GM12878 (cell line): ENCODE measurements around the gene SLC49A4. TPM values are rescaled to one million over a fixed set of nuclear protein-coding genes. Genes with fewer than 3 reads are reported as not detected.

ENCODE experiments used
- ATAC-seq: fragments of 200-7000 bp; cut with Tn5 transposase; 3 replicates; pipeline ENCODE4 v1.9.1; 2020; ENCODE audit warnings: mild to moderate bottlenecking, moderate library complexity
- BruUV-seq: library from RNA; stranded (reverse); fragments of 400-500 nt; replicated peaks from 2 replicates; lab custom pipeline; 2021; lab: Mats Ljungman, UMichigan
- CTCF ChIA-PET: fragments of 300-600 bp; sonication (Branson Sonifier 250); formaldehyde crosslinking; extraction: SDS; loops from one replicate; lab custom pipeline; 2021; ENCODE audit warnings: inconsistent platforms; lab: Yijun Ruan, JAX
- POLR2A ChIA-PET: fragments of 350-600 bp; formaldehyde crosslinking; extraction: SDS; loops from one replicate; lab custom pipeline; 2021; ENCODE audit warnings: inconsistent platforms; lab: Charles Lee
- RAD21 ChIA-PET: fragments of 300-600 bp; sonication (Branson Sonifier 250); formaldehyde crosslinking; loops from one replicate; lab custom pipeline; 2023; ENCODE audit warnings: antibody characterized with exemption; ENCODE audit not compliant: unreplicated experiment; lab: Charles Lee
- SMC1A ChIA-PET: fragments of 300-600 bp; sonication (Branson Sonifier 250); formaldehyde crosslinking; loops from one replicate; lab custom pipeline; 2023; ENCODE audit not compliant: unreplicated experiment, uncharacterized antibody; lab: Charles Lee
- DNase-seq: peaks from one replicate; pipeline ENCODE4 v3.0.0-alpha.2; 2011; ENCODE audit warnings: low read depth, low spot score
- FAIRE-seq: peaks from 3 replicates; lab custom pipeline; 2011; peaks lifted over from hg19 to GRCh38; lab: Jason Lieb, UNC
- H2AFZ ChIP-seq: 2 replicates; pipeline ENCODE4 v1.6.0; 2011; ENCODE audit warnings: low read depth, low read length, control low read depth; ENCODE audit not compliant: control insufficient read depth
- H3K27ac ChIP-seq: 2 replicates; pipeline ENCODE4 v1.5.1; 2011; ENCODE audit warnings: control low read depth; ENCODE audit not compliant: control insufficient read depth, insufficient read depth
- H3K27me3 ChIP-seq, 2 experiments: replicated peaks in 1 of 2; 2 replicates each; pipeline versions ENCODE4 v1.6.0 to v1.6.1; 2011; ENCODE audit warnings: low read length in 1 of 2; ENCODE audit not compliant: control insufficient read depth in 2 of 2, insufficient read depth in 2 of 2
- H3K36me3 ChIP-seq, 2 experiments: 2 replicates each; pipeline ENCODE4 v1.5.1; 2011; ENCODE audit warnings: low read length in 1 of 2; ENCODE audit not compliant: control insufficient read depth in 2 of 2, insufficient read depth in 2 of 2
- H3K4me1 ChIP-seq: 2 replicates; pipeline ENCODE4 v1.6.1; 2011; ENCODE audit warnings: mild to moderate bottlenecking, low read length, moderate library complexity, mixed read lengths; ENCODE audit not compliant: control insufficient read depth, insufficient read depth
- H3K4me2 ChIP-seq: 2 replicates; pipeline ENCODE4 v1.6.0; 2011; ENCODE audit warnings: control low read depth; ENCODE audit not compliant: control insufficient read depth, insufficient read depth
- H3K4me3 ChIP-seq: fragments of 200-600 bp; sonication (generic); 2 replicates; pipeline ENCODE4 v1.5.1; 2016
- H3K79me2 ChIP-seq: 2 replicates; pipeline ENCODE4 v1.6.0; 2011; ENCODE audit warnings: low read length; ENCODE audit not compliant: control insufficient read depth, insufficient read depth
- H3K9ac ChIP-seq: 2 replicates; pipeline ENCODE4 v1.8.0; 2011; ENCODE audit warnings: low read length, control low read depth, mixed read lengths; ENCODE audit not compliant: control insufficient read depth, insufficient read depth
- H3K9me3 ChIP-seq: replicated peaks from 3 replicates; pipeline ENCODE4 v1.5.1; 2011; ENCODE audit warnings: mild to moderate bottlenecking, low read length; ENCODE audit not compliant: control insufficient read depth, insufficient read depth
- H4K20me1 ChIP-seq: 2 replicates; pipeline ENCODE4 v1.6.0; 2011; ENCODE audit not compliant: control insufficient read depth, insufficient read depth
- ATF2 ChIP-seq: IDR thresholded peaks from 2 replicates; pipeline ENCODE4 v1.6.1; 2012; ENCODE audit warnings: low read length, inconsistent platforms
- ATF7 ChIP-seq: fragments of 450-650 bp; IDR thresholded peaks from 2 replicates; pipeline ENCODE4 v1.6.1; 2016; ENCODE audit warnings: low read depth, mild to moderate bottlenecking
- CTCF ChIP-seq, 3 experiments: IDR thresholded peaks in 2 of 3; conservative IDR thresholded peaks in 1 of 3; 2 replicates each; pipeline ENCODE4 v1.5.1; 2011; ENCODE audit warnings: low read depth in 3 of 3, low read length in 3 of 3, mild to moderate bottlenecking in 3 of 3, control low read depth in 2 of 3, moderate library complexity in 2 of 3, inconsistent platforms in 1 of 3, mixed read lengths in 1 of 3; ENCODE audit not compliant: control insufficient read depth in 2 of 3, insufficient read depth in 1 of 3; ENCODE audit errors: extremely low read depth in 1 of 3
- FOS ChIP-seq: IDR thresholded peaks from 3 replicates; pipeline ENCODE4 v1.6.1; 2011; ENCODE audit warnings: borderline replicate concordance; ENCODE audit not compliant: insufficient read length; ENCODE audit errors: extremely low read depth
- FOXK2 ChIP-seq: fragments of 450-650 bp; IDR thresholded peaks from 2 replicates; pipeline ENCODE4 v1.6.1; 2017; ENCODE audit warnings: mild to moderate bottlenecking, moderate library complexity
- JUNB ChIP-seq: IDR thresholded peaks from 2 replicates; pipeline ENCODE4 v1.6.1; 2016; ENCODE audit warnings: antibody characterized with exemption, mild to moderate bottlenecking
- NR2C2 ChIP-seq: IDR thresholded peaks from 2 replicates; pipeline ENCODE4 v1.6.1; 2011; ENCODE audit warnings: borderline replicate concordance, low read depth; ENCODE audit not compliant: control insufficient read depth, insufficient read length
- PML ChIP-seq: IDR thresholded peaks from 2 replicates; pipeline ENCODE4 v1.6.1; 2012; ENCODE audit warnings: low read length, inconsistent platforms
- RAD51 ChIP-seq: fragments of 450-650 bp; IDR thresholded peaks from 2 replicates; pipeline ENCODE4 v1.6.1; 2016; ENCODE audit warnings: moderate library complexity, mild to moderate bottlenecking, inconsistent platforms
- RB1 ChIP-seq: fragments of 450-650 bp; formaldehyde crosslinking; IDR thresholded peaks from 2 replicates; pipeline ENCODE4 v1.6.1; 2017; ENCODE audit warnings: mild to moderate bottlenecking, borderline replicate concordance
- TBL1XR1 ChIP-seq: IDR thresholded peaks from 2 replicates; pipeline ENCODE4 v1.6.1; 2012; ENCODE audit warnings: low read depth, low read length, improper control_type of control experiment
- USF2 ChIP-seq: IDR thresholded peaks from 2 replicates; pipeline ENCODE4 v1.6.1; 2011; ENCODE audit warnings: low read depth, low read length, improper control_type of control experiment, borderline replicate concordance
- ZBED1 ChIP-seq: IDR thresholded peaks from 2 replicates; pipeline ENCODE4 v1.6.1; 2016; ENCODE audit warnings: borderline replicate concordance
- ZBTB33 ChIP-seq: fragments of 450-650 bp; IDR thresholded peaks from 2 replicates; pipeline ENCODE4 v1.6.1; 2017; ENCODE audit warnings: mild to moderate bottlenecking
- ZNF687 ChIP-seq: fragments of 450-650 bp; IDR thresholded peaks from 2 replicates; pipeline ENCODE4 v1.6.1; 2017; ENCODE audit warnings: mild to moderate bottlenecking, moderate library complexity
- WGBS: methylation state at CpG from one replicate; pipeline ENCODE4 v1.1.6; 2016; ENCODE audit warnings: low lambda C conversion rate; ENCODE audit not compliant: insufficient replicate concordance, insufficient coverage; ENCODE audit errors: missing lambda C conversion rate; 5-methylcytosine and 5-hydroxymethylcytosine counted together
- in situ Hi-C: fragments of 300-500 bp; cut with MboI; formaldehyde crosslinking; loops from 9 replicates; pipeline ENCODE4 v1.14.3; 2018; ENCODE audit warnings: mixed read lengths
- intact Hi-C: fragments of 100-400 bp; cut with micrococcal nuclease; formaldehyde crosslinking; loops from one replicate; pipeline ENCODE4 v1.14.2; 2022; ENCODE audit not compliant: unreplicated experiment
- polyA plus RNA-seq, 11 experiments: library from polyadenylated mRNA; depleted of rRNA in 4 of 11; unstranded in 6 of 11; stranded (reverse) in 5 of 11; fragments of >200 nt; fragmentation: Nextera tagmentation in 4 of 11; fragmentation: Illumina TruSeq in 1 of 11; extraction: Ambion mirVana in 4 of 11; extraction: Trizol in 1 of 11; gene quantifications; 1 replicate in 1 of 11; 2 replicates in 10 of 11; pipeline versions ENCODE4 v1.2.1 to v1.2.3, GENCODE V29; 2011 to 2016; ENCODE audit warnings: inconsistent platforms in 2 of 11, missing spikeins in 2 of 11, low read depth in 1 of 11
- total RNA-seq, 4 experiments: library from RNA; depleted of rRNA in 3 of 4; stranded (reverse); fragments of >200 nt in 3 of 4; fragmentation: Illumina TruSeq in 1 of 4; extraction: Trizol in 1 of 4; gene quantifications; 2 replicates each; pipeline versions ENCODE4 v1.2.1 to v1.2.3, GENCODE V29; 2013 to 2021

SLC49A4 gene
- total and polyA plus RNA-seq, 10 of the 15 experiments (the other 5 are each of a cell fraction or from before 2014, with no cell fraction given) = 0.48 to 2.2 (median 1.4) TPM

GRCh38 chr3:122816587-122816986 is 21.7 kb downstream of the SLC49A4 start:
- Histone ChIP-seq H3K27me3 (no peaks in the 10 kb centered on the region), H2AFZ (no peak overlapping the region), H3K4me1 (no peaks in the 10 kb centered on the region), H3K79me2 (no peaks in the 10 kb centered on the region), H3K27ac (no peak overlapping the region), H3K4me2 (no peak overlapping the region), H3K4me3 (no peak overlapping the region), H3K9ac (no peak overlapping the region), H3K36me3 (no peaks in the 10 kb centered on the region), H4K20me1 (no peaks in the 10 kb centered on the region), H3K9me3 (no peaks in the 10 kb centered on the region; the same call in 2 of the 3 replicates)
- no peak for DNase-seq
- POLR2A ChIA-PET = no interaction called here
- SMC1A ChIA-PET = interaction anchor here (1.1 kb wide), 1 partner anchor 12 kb away, joined by 3 read pairs; no protein-coding TSS in a partner anchor
- in situ Hi-C loops (no loop called here), intact Hi-C loops (no loop called here)
- no TSS peak for BruUV-seq
- RAD21 ChIA-PET = no interaction called here
- CTCF ChIA-PET = no interaction called here
- no peak for ATAC-seq
- FAIRE-seq = no peak
- 55% methylated on average over 2 of the region's 2 CpGs for WGBS
- TF ChIP-seq ZBED1 (no peak), ATF2 (no peak), NR2C2 (no peak), JUNB (no peak), USF2 (no peak), RAD51 (no peak), PML (no peak), ZNF687 (no peak), RB1 (no peak), ATF7 (no peak), ZBTB33 (no peak), FOXK2 (no peak), FOS (no peak), CTCF (IDR thresholded peaks at IDR 0.05 in 2 of 3, conservative IDR thresholded peaks at IDR 0.05 in 1 of 3; ENCODE audit: control insufficient read depth in 2 of 3, extremely low read depth in 1 of 3, insufficient read depth in 1 of 3, low read depth in 3 of 3, low read length in 3 of 3) (no peak), TBL1XR1 (no peak)
